ENCODE results near the gene LYSMD1. TPM values are rescaled to one million over a fixed set of nuclear protein-coding genes. Genes with fewer than 3 reads are reported as not detected.
"Not testable (repeated sequence)": the region's sequence is repeated elsewhere in the genome, so short reads cannot be mapped to it uniquely, and the experiment has no call there.

LYSMD1 gene
- polyA plus RNA-seq, 1 donor (not counting 4 experiments of a cell fraction or from before 2014, with no cell fraction given), result 5.6 TPM

DNA sequence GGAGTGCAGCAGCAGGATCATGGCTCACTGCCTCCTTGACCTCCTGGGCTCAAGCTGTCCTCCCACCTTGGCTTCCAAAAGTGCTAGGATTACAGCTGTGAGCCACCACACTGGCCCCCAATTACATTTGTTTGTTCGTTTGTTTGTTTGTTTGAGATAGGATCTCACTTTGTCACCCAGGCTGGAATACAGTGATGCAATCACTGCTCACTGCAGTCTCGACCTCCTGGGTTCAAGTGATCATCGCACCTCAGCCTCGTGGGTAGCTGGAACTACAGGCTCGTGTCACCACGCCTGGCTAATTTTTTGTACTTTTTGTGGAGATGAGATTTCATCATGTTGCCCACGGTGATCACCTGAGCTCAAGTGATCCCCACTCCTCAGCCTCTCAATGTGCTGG is 26.3 kb upstream of the LYSMD1 start:
- H3K9me3 ChIP-seq (ENCODE audit: control insufficient read depth, low read depth, low read length), result no peaks in the 10 kb centered on the region
- H3K4me3 ChIP-seq (ENCODE audit: control insufficient read depth in 2 of 3, extremely low read depth in 1 of 3, insufficient read depth in 2 of 3, low read depth in 1 of 3, low read length in 3 of 3), result no peak overlapping the region
- no peak for TF ChIP-seq EZH2 (IDR thresholded peaks at IDR 0.05; ENCODE audit: low read length)
- TF ChIP-seq, protein P1, sequence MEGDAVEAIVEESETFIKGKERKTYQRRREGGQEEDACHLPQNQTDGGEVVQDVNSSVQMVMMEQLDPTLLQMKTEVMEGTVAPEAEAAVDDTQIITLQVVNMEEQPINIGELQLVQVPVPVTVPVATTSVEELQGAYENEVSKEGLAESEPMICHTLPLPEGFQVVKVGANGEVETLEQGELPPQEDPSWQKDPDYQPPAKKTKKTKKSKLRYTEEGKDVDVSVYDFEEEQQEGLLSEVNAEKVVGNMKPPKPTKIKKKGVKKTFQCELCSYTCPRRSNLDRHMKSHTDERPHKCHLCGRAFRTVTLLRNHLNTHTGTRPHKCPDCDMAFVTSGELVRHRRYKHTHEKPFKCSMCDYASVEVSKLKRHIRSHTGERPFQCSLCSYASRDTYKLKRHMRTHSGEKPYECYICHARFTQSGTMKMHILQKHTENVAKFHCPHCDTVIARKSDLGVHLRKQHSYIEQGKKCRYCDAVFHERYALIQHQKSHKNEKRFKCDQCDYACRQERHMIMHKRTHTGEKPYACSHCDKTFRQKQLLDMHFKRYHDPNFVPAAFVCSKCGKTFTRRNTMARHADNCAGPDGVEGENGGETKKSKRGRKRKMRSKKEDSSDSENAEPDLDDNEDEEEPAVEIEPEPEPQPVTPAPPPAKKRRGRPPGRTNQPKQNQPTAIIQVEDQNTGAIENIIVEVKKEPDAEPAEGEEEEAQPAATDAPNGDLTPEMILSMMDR (optimal IDR thresholded peaks at IDR 0.05 in 1 of 3, IDR thresholded peaks at IDR 0.05 in 1 of 3, conservative IDR thresholded peaks at IDR 0.05 in 1 of 3; ENCODE audit: extremely low read depth in 1 of 3, insufficient read depth in 2 of 3, low read length in 3 of 3), result no peak
- H3K9me1 ChIP-seq (ENCODE audit: control insufficient read depth, extremely low read depth, insufficient read depth, low read length), result no peaks in the 10 kb centered on the region
- H2AFZ ChIP-seq (ENCODE audit: control insufficient read depth, low read length), result no peak overlapping the region
- dilution Hi-C loops (cut with MboI; ENCODE audit: extremely low pct_ligation_motif_present, low sequenced_read_pairs), result no loop called here
- H3K9ac ChIP-seq (ENCODE audit: control insufficient read depth, extremely low read depth, insufficient read depth, low read length), result no peak overlapping the region
- no peak for FAIRE-seq
- peaks cover 30% of the 10 kb centered on the region for H3K4me1 ChIP-seq (ENCODE audit: control insufficient read depth, extremely low read depth, insufficient read depth, low read length)
- H3K36me3 ChIP-seq (ENCODE audit: control insufficient read depth in 2 of 2, extremely low read depth in 1 of 2, insufficient read depth in 2 of 2, low read length in 2 of 2), result no peaks in the 10 kb centered on the region
- no peak overlapping the region for H3K4me2 ChIP-seq (ENCODE audit: control insufficient read depth, extremely low read depth, insufficient read depth, low read depth, low read length)
- H3K27ac ChIP-seq (ENCODE audit: control insufficient read depth, insufficient read depth, low read length), result no peak overlapping the region
- no peaks in the 10 kb centered on the region for H3K27me3 ChIP-seq (ENCODE audit: control insufficient read depth, extremely low read depth, insufficient read depth, low read length)
- H4K20me1 ChIP-seq (ENCODE audit: control insufficient read depth, extremely low read depth, insufficient read depth, low read length), result no peaks in the 10 kb centered on the region
- peaks cover 26% of the 10 kb centered on the region for H3K79me2 ChIP-seq (ENCODE audit: control insufficient read depth, insufficient read depth, low read length)
- DNase-seq (ENCODE audit: low read depth, low spot score), result no peak

DNA sequence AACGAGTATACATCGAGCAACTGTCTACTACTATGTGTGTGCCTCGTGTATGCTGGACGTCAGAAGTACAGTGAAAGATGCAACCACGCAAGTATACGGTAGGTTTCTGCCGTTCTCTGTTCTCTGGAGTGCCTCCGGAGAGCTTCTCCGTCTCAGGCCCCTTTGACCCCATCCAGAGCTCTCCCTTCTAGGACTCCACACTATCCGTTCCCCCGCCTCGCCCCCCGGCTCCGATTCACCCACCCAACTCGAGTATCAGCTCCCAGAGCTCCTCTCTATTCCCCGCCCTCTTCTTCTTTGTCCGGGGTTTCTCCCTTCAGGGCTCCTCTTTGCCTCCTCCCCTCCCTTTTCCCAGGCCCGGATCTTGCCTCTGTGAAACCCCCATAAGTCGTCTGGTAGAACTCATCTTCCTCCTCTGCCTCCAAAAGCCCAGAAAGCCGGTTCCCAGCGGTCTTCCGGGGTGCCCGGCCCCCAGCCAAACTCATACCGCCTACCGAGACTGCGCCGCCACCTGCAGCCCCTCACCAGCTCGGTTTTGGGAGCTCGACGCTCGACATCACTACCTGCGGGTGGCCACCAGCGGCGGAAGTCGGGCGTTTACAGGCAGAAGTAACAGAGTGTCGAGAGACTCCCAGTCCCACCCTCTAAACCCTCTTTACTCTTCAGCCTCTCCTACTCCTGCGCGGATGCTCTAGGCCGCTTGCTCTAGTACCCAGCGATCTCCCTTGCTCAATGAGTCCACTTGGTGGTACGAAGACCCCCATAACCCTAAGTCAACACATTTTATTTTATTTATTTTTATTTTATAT is 24.1 kb upstream of the LYSMD1 start, which contains the start of gene VPS72:
Gene VPS72 (minus strand): TSS at position 561 of the 809 bp plus-strand sequence. CDS start 76 bp downstream, at position 485.
- Histone ChIP-seq H3K9me3 (ENCODE audit: control insufficient read depth, low read depth, low read length) (no peaks in the 10 kb centered on the region), H2AFZ (ENCODE audit: control insufficient read depth, low read length) (peak within 1 kb of the TSS; percentile 86), H3K9me1 (ENCODE audit: control insufficient read depth, extremely low read depth, insufficient read depth, low read length) (no peaks in the 10 kb centered on the region), H3K36me3 (ENCODE audit: control insufficient read depth in 2 of 2, extremely low read depth in 1 of 2, insufficient read depth in 2 of 2, low read length in 2 of 2) (peaks cover 5 to 9% of the 10 kb centered on the region in 2 experiments), H4K20me1 (ENCODE audit: control insufficient read depth, extremely low read depth, insufficient read depth, low read length) (no peaks in the 10 kb centered on the region), H3K9ac (ENCODE audit: control insufficient read depth, extremely low read depth, insufficient read depth, low read length) (peak within 1 kb of the TSS; percentile 95), H3K27me3 (ENCODE audit: control insufficient read depth, extremely low read depth, insufficient read depth, low read length) (no peaks in the 10 kb centered on the region), H3K4me2 (ENCODE audit: control insufficient read depth, extremely low read depth, insufficient read depth, low read depth, low read length) (peak within 1 kb of the TSS; percentile 75), H3K4me3 (ENCODE audit: control insufficient read depth in 2 of 3, extremely low read depth in 1 of 3, insufficient read depth in 2 of 3, low read depth in 1 of 3, low read length in 3 of 3) (peak within 1 kb of the TSS; percentile 60 to 95 (median 80)), H3K4me1 (ENCODE audit: control insufficient read depth, extremely low read depth, insufficient read depth, low read length) (peaks cover 29% of the 10 kb centered on the region), H3K79me2 (ENCODE audit: control insufficient read depth, insufficient read depth, low read length) (peaks cover 36% of the 10 kb centered on the region), H3K27ac (ENCODE audit: control insufficient read depth, insufficient read depth, low read length) (peak within 1 kb of the TSS; percentile 91)
- no peak for TF ChIP-seq EZH2 (IDR thresholded peaks at IDR 0.05; ENCODE audit: low read length)
- TF ChIP-seq, protein P1 (optimal IDR thresholded peaks at IDR 0.05 in 1 of 3, IDR thresholded peaks at IDR 0.05 in 1 of 3, conservative IDR thresholded peaks at IDR 0.05 in 1 of 3; ENCODE audit: extremely low read depth in 1 of 3, insufficient read depth in 2 of 3, low read length in 3 of 3), result no peak
- dilution Hi-C loops (cut with MboI; ENCODE audit: extremely low pct_ligation_motif_present, low sequenced_read_pairs), result no loop called here
- no peak for FAIRE-seq
- DNase-seq (ENCODE audit: low read depth, low spot score), result no peak

DNA sequence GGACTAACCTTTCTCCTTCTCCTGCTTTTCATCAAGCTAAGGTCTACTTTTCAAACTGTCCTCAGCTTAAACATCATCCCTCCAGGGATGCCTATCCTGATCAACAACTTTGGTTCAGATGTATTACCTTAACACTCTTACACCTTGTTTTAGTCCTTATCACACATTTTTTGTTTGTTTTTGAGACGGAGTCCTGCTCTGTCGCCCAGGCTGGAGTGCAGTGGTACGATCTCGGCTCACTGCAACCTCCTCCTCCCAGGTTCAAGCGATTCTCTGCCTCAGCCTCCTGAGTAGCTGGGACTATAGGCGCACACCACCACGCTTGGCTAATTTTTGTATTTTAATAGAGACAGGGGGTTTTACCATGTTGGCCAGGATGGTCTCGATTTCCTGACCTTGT is 23.0 kb upstream of the LYSMD1 start:
- H3K9me3 ChIP-seq (ENCODE audit: control insufficient read depth, low read depth, low read length); H2AFZ ChIP-seq (ENCODE audit: control insufficient read depth, low read length); H4K20me1 ChIP-seq (ENCODE audit: control insufficient read depth, extremely low read depth, insufficient read depth, low read length); dilution Hi-C loops (cut with MboI; ENCODE audit: extremely low pct_ligation_motif_present, low sequenced_read_pairs); DNase-seq (ENCODE audit: low read depth, low spot score); H3K9me1 ChIP-seq (ENCODE audit: control insufficient read depth, extremely low read depth, insufficient read depth, low read length); FAIRE-seq; H3K27me3 ChIP-seq (ENCODE audit: control insufficient read depth, extremely low read depth, insufficient read depth, low read length): not testable (repeated sequence)
- H3K27ac ChIP-seq (ENCODE audit: control insufficient read depth, insufficient read depth, low read length), result peak overlapping the region; percentile 91
- H3K4me2 ChIP-seq (ENCODE audit: control insufficient read depth, extremely low read depth, insufficient read depth, low read depth, low read length), result peak overlapping the region; percentile 75
- peaks cover 36% of the 10 kb centered on the region for H3K79me2 ChIP-seq (ENCODE audit: control insufficient read depth, insufficient read depth, low read length)
- H3K4me1 ChIP-seq (ENCODE audit: control insufficient read depth, extremely low read depth, insufficient read depth, low read length), result peaks cover 20% of the 10 kb centered on the region
- peaks cover 10 to 14% of the 10 kb centered on the region in 2 experiments for H3K36me3 ChIP-seq (ENCODE audit: control insufficient read depth in 2 of 2, extremely low read depth in 1 of 2, insufficient read depth in 2 of 2, low read length in 2 of 2)
- peak overlapping the region; percentile 95 for H3K9ac ChIP-seq (ENCODE audit: control insufficient read depth, extremely low read depth, insufficient read depth, low read length)
- H3K4me3 ChIP-seq (ENCODE audit: control insufficient read depth in 2 of 3, extremely low read depth in 1 of 3, insufficient read depth in 2 of 3, low read depth in 1 of 3, low read length in 3 of 3), result peak overlapping the region; percentile 60 to 95 (median 80)
